Ureter (tissue), 1 donor: ENCODE results near the gene CAMTA1. TPM values are rescaled to one million over a fixed set of nuclear protein-coding genes. Genes with fewer than 3 reads are reported as not detected.

Source experiments
- DNase-seq: peaks from one replicate; pipeline ENCODE4 v3.0.0-alpha.2; 2020; ENCODE audit warnings: low spot score
- total RNA-seq: library from RNA; stranded (reverse); gene quantifications from one replicate; pipeline ENCODE4 v1.2.4, GENCODE V29; 2023
- donor health status: DM: yes; HTN: yes; CAD: no.

The CAMTA1 gene
- total RNA-seq, 1 donor from 2014 or later, result 88.1 TPM

DNA sequence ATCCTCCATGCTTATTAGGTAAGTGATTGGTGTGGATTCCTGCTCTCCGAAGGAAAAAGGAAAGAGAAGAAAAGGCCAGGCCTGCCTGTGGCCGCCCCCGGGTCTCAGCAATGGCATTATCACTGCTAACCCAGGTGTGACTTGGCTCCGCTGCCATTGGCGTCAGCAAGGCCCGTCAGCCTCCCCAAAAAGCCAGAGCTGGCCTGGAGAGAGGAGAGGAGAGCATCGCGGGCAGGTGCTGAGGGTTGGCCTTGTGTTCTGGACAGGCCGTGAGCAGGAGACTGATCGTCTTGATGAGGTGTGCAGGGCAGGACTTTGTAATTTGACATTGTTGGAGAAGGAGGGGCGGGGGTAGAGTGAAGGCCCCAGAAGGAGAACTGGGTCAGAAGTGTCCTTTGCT lies 186.4 kb downstream of the CAMTA1 start:
- DNase-seq, result no peak

- DNase-seq, result no peak
Measured at GRCh38 chr1:6972399-6972798, 187.1 kb downstream of the CAMTA1 start.

- DNase-seq, result no peak
Measured at GRCh38 chr1:6975331-6976043, 190.2 kb downstream of the CAMTA1 start.

DNA sequence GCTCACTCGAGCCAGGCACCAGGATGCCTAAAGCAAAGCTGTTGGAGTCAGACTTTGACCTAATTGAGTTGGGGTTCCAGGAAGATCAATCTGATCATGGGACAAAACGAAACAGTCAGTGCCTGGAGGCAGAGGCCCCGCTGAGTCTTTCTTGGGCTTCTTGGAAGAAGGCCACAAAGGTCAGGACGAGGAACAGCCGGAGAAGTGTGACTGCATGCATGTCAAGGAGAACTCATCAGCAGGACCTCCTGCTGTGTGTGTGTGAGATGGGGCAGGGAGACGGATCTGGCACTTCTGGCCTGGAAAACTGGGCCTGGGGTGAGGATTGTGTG lies 190.8 kb downstream of the CAMTA1 start:
- no peak for DNase-seq

DNA sequence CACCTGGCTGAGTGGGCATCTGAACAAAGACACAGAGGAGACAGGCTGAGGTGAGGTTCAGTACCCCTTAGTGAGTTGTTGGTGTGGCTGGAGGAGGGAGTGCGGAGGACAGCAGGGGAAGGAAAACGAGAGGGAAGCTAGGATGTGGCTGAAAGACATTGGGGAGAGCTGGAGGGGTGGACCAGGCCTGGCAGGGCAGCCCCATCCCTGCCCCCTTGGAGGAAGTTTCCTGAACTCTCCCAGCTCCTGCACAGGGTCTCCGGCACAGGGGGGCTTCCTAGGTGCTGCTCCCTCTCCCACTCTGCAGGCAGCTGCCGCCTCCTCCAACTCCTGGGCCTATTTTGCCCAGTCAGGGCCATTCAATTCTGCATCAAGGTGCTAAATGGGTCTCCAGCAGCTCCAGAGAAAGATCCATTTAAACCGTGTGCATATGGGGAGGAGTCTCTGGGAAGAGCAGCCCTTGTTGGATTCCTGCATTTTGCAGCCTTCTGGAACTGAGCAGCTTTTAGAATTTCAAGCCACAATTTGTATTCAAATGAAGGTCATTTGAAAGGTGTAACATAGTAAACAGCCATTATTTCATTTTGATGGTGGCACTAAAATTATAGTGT lies 193.9 kb downstream of the CAMTA1 start:
- DNase-seq, result no peak

GRCh38 chr1:6981595-6981994 lies 196.3 kb downstream of the CAMTA1 start:
- no peak for DNase-seq

DNA sequence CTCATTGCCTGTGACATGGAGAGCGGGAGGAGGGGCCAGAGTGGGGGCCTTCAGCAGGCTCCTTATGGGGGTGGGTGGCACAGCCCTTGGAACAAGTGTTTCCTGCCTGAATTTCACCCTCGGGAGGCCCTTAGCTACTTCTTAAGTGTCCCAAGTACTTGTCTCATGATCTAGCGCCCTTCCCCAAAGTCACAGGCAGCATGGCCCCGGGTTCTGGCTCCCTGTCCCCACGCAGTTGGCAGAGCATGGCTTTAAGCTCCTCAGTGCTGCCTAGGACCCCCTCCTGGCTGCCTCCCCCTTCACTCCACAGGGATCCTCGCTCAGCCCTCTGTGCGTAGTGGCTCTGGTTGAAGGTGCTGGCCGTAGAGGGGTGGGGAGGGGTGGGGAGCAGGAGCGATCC lies 197.2 kb downstream of the CAMTA1 start:
- DNase-seq, result no peak

GRCh38 chr1:6982860-6983259 lies 197.6 kb downstream of the CAMTA1 start:
- DNase-seq, result no peak

GRCh38 chr1:6984536-6984935 lies 199.3 kb downstream of the CAMTA1 start:
- DNase-seq, result no peak

DNA sequence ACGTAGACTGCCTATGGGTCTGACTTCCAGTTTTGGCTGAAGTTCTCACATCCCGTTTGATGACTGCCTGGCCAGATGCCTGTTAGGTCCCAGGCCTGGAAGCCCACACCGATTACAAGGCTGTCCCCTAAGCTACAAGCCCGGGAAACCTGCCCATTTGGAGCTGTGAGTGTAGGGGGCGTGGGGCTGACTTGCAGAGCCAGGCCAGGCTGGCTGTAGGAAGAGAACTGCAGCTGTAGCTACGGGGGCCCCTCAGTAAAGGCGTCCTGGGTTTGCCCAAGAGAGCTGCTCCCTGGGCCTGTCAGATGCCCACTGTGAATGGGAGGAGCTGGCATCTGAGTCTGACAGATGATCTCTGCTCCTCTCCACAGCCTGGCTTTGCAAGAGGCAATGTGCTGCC lies 199.7 kb downstream of the CAMTA1 start:
- DNase-seq, result no peak

- DNase-seq, result no peak
Measured at GRCh38 chr1:6985549-6986276, 200.5 kb downstream of the CAMTA1 start.

- no peak for DNase-seq
Measured at GRCh38 chr1:6986281-6986680, 201.0 kb downstream of the CAMTA1 start.

- DNase-seq, result no peak
Measured at GRCh38 chr1:6987940-6988339, 202.7 kb downstream of the CAMTA1 start.

GRCh38 chr1:6988796-6989195 lies 203.5 kb downstream of the CAMTA1 start:
- DNase-seq, result no peak

- DNase-seq, result no peak
Measured at GRCh38 chr1:6989212-6990159, 204.2 kb downstream of the CAMTA1 start.

DNA sequence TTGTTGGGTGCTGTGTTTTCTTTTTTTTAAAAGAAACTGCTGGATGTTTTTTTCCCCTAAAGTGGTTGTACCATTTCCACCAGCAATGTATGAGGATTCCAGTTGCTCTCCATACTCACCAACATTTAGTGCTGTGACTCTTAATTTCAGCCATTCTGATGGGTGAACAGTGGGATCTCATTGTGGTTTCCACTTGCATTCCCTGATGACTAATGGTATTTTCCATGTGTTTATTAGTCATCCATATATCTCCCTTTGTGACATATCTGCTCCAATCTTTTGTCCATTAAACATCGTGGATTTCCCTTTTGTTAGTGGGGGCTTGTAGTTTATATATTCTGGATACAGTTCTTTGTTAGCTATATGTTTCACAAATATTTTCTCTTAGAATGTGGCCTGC lies 206.0 kb downstream of the CAMTA1 start:
- no peak for DNase-seq

DNA sequence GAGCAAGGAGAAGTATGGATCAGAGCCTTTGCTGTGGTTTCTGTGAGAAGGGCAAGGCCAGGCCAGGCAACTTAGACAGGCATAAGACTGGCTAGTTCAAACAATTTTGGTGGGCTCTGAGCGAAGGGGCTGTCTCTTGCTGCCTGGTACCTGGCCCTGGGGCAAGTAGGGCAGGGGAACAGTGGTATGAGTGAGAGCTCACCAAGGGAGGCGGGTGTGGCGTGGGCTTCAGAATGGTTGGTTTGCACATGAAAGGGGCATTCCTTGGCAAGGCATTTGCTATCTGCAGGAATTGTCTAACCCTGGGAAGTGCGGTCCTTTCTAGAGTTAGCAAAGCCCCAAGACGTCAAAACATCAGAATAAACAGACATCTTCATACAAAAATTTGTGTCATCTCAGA lies 210.5 kb downstream of the CAMTA1 start:
- no peak for DNase-seq

DNA sequence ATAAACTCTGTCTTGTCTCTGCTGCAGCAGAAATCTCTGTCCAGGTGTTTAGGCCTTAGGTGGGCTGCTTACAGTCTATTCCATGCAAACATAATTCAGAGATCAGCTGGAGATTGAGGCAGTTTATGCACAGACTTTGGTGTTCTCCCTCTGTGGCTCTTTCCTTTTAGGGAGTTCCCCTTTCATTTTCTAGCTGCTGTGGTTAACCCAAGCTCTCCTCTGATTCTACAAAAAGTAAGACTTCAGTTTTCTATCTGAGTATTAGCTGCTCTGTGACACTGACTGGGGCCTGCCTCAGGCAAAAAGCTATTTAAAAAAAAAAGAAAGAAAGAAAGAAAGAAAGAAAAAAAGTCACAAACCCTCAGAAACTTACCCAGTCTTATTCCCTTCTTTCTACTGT lies 211.1 kb downstream of the CAMTA1 start:
- no peak for DNase-seq

DNA sequence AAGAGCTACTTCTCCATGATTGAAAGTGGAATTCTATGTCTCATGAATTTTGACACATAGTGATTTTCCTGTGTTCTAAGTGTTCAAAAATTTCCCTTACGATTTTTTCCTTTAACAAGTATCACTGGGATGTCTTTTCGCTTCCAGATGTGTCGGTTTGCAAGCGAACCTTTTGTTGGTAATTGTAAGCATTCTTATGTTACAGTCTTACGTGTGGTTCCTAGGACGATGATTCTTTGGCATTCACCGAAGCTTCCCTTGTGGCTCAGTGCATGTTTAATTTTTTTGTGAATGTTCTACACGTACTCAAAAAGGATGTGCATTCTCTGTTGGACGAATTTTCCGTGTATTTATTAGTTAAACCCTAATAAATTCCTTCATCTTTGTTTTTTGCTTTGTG lies 211.6 kb downstream of the CAMTA1 start:
- no peak for DNase-seq

- no peak for DNase-seq
Measured at GRCh38 chr1:6998267-6998666, 213.0 kb downstream of the CAMTA1 start.

DNA sequence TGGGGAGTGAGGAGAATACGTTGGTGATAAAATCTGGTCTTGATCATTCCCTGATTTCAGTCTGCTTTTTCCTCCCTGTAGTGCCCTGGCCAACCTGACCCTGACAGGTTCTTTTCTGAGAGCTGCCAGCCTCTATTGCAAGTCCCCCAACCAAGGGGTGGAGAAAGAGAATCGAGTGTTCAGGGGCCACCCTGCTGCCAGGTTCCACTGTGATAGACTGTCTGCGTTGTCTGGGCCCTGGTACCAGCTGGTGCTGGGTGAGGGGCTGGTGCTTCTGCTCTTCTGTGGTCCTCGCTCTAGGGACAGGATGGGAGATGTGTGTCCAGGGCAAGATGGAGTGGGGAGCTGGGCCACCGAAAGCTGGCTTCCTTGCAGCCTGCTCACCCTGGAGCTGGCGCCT lies 214.6 kb downstream of the CAMTA1 start:
- DNase-seq, result no peak

DNA sequence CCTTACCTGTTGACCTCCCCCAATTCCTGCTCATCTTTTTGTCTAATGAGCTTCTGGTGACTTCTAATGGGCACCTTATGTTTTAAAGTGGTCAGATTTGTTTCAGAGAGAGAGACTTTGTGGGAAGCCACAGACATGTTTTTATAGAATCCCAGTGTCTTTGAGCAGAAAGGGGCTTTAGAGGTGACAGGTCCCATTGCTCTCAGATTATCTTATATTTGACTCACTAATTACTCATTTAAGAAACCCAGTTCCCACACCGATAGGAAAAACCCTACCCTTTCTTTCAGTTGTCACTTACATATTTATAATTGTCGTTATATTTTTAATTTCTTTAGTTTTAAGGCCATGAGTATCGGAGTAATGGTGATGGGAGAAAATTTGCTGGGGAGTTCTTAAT lies 215.5 kb downstream of the CAMTA1 start:
- DNase-seq, result no peak
